Caco-2 (cell line): Measurements from ENCODE around the gene PTGIS. TPM values are rescaled to one million over a fixed set of nuclear protein-coding genes. Genes with fewer than 3 reads are reported as not detected.
A peak's percentile ranks its signal among the peaks of the same experiment; 100 is the strongest.

Experiments
- BruUV-seq: library from RNA; stranded (reverse); fragments of 400-500 nt; replicated peaks from 2 replicates; lab custom pipeline; 2021; lab: Mats Ljungman, UMichigan
- CTCF ChIA-PET: fragments of 300-600 bp; sonication (Branson Sonifier 250); formaldehyde crosslinking; loops from one replicate; lab custom pipeline; 2022; ENCODE audit warnings: antibody characterized with exemption; lab: Charles Lee
- POLR2A ChIA-PET: fragments of 300-600 bp; sonication (Branson Sonifier 250); formaldehyde crosslinking; loops from one replicate; lab custom pipeline; 2022; ENCODE audit warnings: antibody characterized with exemption; lab: Charles Lee
- DNase-seq, 2 experiments: peaks; one replicate each; pipeline versions ENCODE4 v3.0.0 to v3.0.0-alpha.2; 2020 to 2022
- H3K27me3 ChIP-seq: replicated peaks from 2 replicates; pipeline ENCODE4 v1.6.0; 2011; ENCODE audit warnings: low read length; ENCODE audit not compliant: control insufficient read depth, insufficient read depth
- H3K36me3 ChIP-seq: 2 replicates; pipeline ENCODE4 v1.5.1; 2011; ENCODE audit warnings: low read length; ENCODE audit not compliant: control insufficient read depth, insufficient read depth
- H3K4me1 ChIP-seq: fragments of 250-450 bp; sonication (Bioruptor Pico); 2 replicates; pipeline ENCODE4 v1.5.1; 2020; ENCODE audit warnings: mild to moderate bottlenecking
- H3K4me3 ChIP-seq: 2 replicates; pipeline ENCODE4 v1.5.1; 2011; ENCODE audit warnings: low read depth, mild to moderate bottlenecking, control low read depth, low read length
- H3K9me3 ChIP-seq: fragments of 250-450 bp; sonication (Bioruptor Pico); 2 replicates; pipeline ENCODE4 v1.5.1; 2020; ENCODE audit warnings: mild to moderate bottlenecking, moderate library complexity
- H3K27ac Mint-ChIP-seq: one replicate; pipeline ENCODE4 v1.8.0; 2022; ENCODE audit warnings: mixed read lengths; ENCODE audit not compliant: unreplicated experiment
- H3K27me3 Mint-ChIP-seq: one replicate; pipeline ENCODE4 v1.8.0; 2022; ENCODE audit warnings: mixed read lengths; ENCODE audit not compliant: insufficient read depth, unreplicated experiment
- H3K36me3 Mint-ChIP-seq: one replicate; pipeline ENCODE4 v1.8.0; 2022; ENCODE audit warnings: mild to moderate bottlenecking, mixed read lengths; ENCODE audit not compliant: insufficient read depth, unreplicated experiment
- H3K4me1 Mint-ChIP-seq: one replicate; pipeline ENCODE4 v1.8.0; 2022; ENCODE audit warnings: low read depth, mixed read lengths; ENCODE audit not compliant: unreplicated experiment
- H3K4me3 Mint-ChIP-seq: one replicate; pipeline ENCODE4 v1.8.0; 2022; ENCODE audit warnings: mild to moderate bottlenecking, moderate library complexity, mixed read lengths; ENCODE audit not compliant: unreplicated experiment
- H3K9me3 Mint-ChIP-seq: one replicate; pipeline ENCODE4 v1.8.0; 2022; ENCODE audit warnings: mixed read lengths; ENCODE audit not compliant: unreplicated experiment
- intact Hi-C: fragments of 100-400 bp; cut with micrococcal nuclease; formaldehyde crosslinking; loops from one replicate; pipeline ENCODE4 v1.10.0; 2022; ENCODE audit not compliant: unreplicated experiment
- total RNA-seq: library from RNA; stranded (reverse); gene quantifications from 2 replicates; pipeline ENCODE4 v1.2.3, GENCODE V29; 2022
- TF ChIP-seq, protein P1 (sequence below), 2 experiments: fragments of 200-600 bp in 1 of 2; IDR thresholded peaks; 1 replicate in 1 of 2; 2 replicates in 1 of 2; pipeline versions ENCODE4 v1.5.1 to v1.8.0; 2011 to 2022; ENCODE audit warnings: antibody characterized with exemption in 1 of 2, control low read depth in 1 of 2, inconsistent platforms in 1 of 2, low read depth in 1 of 2, low read length in 1 of 2, mild to moderate bottlenecking in 1 of 2, moderate library complexity in 1 of 2; ENCODE audit not compliant: insufficient read depth in 1 of 2, severe bottlenecking in 1 of 2, unreplicated experiment in 1 of 2

Gene PTGIS
- total RNA-seq, 1 experiment from 2014 or later: 2.7 TPM

DNA sequence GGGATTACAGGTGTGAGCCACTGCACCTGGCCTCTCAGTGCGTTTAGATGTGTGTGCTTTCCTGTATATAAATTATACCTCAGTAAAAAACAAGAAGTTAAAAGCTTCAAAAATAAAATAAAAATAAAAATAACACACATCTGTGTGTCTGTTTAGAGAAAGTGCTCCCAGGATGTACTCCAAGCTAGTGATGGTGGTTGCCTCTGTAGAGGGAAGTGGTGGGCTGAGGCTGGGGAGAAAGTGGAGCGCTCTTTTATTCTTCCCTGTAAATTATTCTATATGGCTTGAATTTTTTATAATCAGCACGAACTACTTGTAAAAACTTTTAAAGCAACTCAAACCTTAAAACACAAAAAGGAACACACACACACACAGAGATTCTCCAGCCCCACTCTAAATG is 29.0 kb downstream of the PTGIS start:
- Mint-ChIP-seq H3K4me3 (no peak overlapping the region), H3K27ac (no peak overlapping the region), H3K36me3 (no peaks in the 10 kb centered on the region), H3K9me3 (no peaks in the 10 kb centered on the region), H3K4me1 (peaks cover 11% of the 10 kb centered on the region), H3K27me3 (peaks cover 4% of the 10 kb centered on the region)
- ChIA-PET POLR2A (no interaction called here), CTCF (interaction anchor here (1.2 to 11.3 kb wide), 2 partner anchors 30 to 67 kb away, joined by 3 to 572 read pairs; no protein-coding TSS in a partner anchor)
- no peak for DNase-seq
- Histone ChIP-seq H3K4me1 (peaks cover 2% of the 10 kb centered on the region; the same call in 1 of the 2 replicates), H3K9me3 (peaks cover 4% of the 10 kb centered on the region; the same call in 1 of the 2 replicates), H3K4me3 (no peak overlapping the region), H3K27me3 (no peaks in the 10 kb centered on the region), H3K36me3 (no peaks in the 10 kb centered on the region)
- TF ChIP-seq, protein P1, sequence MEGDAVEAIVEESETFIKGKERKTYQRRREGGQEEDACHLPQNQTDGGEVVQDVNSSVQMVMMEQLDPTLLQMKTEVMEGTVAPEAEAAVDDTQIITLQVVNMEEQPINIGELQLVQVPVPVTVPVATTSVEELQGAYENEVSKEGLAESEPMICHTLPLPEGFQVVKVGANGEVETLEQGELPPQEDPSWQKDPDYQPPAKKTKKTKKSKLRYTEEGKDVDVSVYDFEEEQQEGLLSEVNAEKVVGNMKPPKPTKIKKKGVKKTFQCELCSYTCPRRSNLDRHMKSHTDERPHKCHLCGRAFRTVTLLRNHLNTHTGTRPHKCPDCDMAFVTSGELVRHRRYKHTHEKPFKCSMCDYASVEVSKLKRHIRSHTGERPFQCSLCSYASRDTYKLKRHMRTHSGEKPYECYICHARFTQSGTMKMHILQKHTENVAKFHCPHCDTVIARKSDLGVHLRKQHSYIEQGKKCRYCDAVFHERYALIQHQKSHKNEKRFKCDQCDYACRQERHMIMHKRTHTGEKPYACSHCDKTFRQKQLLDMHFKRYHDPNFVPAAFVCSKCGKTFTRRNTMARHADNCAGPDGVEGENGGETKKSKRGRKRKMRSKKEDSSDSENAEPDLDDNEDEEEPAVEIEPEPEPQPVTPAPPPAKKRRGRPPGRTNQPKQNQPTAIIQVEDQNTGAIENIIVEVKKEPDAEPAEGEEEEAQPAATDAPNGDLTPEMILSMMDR (IDR thresholded peaks at IDR 0.05; ENCODE audit: insufficient read depth in 1 of 2, low read depth in 1 of 2, low read length in 1 of 2, severe bottlenecking in 1 of 2, unreplicated experiment in 1 of 2): no peak
- intact Hi-C loops: no loop called here
- BruUV-seq: no TSS peak

DNA sequence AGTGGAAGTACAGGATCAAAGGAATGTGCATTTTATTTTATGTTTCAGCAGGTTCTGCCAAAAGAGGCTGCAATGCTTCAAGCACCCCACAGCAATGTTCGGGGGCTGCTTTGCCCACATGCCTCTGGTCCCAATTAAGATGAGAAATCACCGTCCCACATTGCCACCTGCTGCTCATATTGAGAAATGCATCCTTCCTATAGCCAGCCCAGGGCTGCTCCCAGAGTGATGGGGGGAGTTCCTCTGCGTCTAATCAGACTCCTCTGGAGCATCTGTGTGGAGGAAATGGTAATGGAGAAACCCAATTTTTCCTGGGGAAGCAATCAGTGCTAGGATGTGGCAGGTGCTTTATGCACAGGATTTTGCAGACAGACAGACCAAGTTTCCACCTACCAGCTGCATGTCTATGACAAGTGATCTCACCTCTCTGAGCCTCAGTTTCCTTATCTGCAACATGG is 33.7 kb downstream of the PTGIS start:
- peaks cover 4% of the 10 kb centered on the region for H3K27me3 Mint-ChIP-seq
- TF ChIP-seq, protein P1 (IDR thresholded peaks at IDR 0.05; ENCODE audit: insufficient read depth in 1 of 2, low read depth in 1 of 2, low read length in 1 of 2, severe bottlenecking in 1 of 2, unreplicated experiment in 1 of 2): peak; percentile 93 to 99
- Histone ChIP-seq H3K4me3 (no peak overlapping the region), H3K9me3 (peaks cover 4% of the 10 kb centered on the region; the same call in 1 of the 2 replicates), H3K36me3 (no peaks in the 10 kb centered on the region), H3K27me3 (no peaks in the 10 kb centered on the region), H3K4me1 (no peaks in the 10 kb centered on the region)
- no peaks in the 10 kb centered on the region for H3K36me3 Mint-ChIP-seq
- H3K27ac Mint-ChIP-seq: no peak overlapping the region
- BruUV-seq: no TSS peak
- no peaks in the 10 kb centered on the region for H3K9me3 Mint-ChIP-seq
- ChIA-PET POLR2A (no interaction called here), CTCF (interaction anchor here (0.6 to 1.4 kb wide), 4 partner anchors 23 to 74 kb away, joined by 3 read pairs; no protein-coding TSS in a partner anchor)
- H3K4me1 Mint-ChIP-seq: no peaks in the 10 kb centered on the region
- no peak overlapping the region for H3K4me3 Mint-ChIP-seq
- peak; percentile 81 to 88 for DNase-seq
- intact Hi-C loops: loop anchor here (1.0 kb wide), 2 partner anchors 26 to 200 kb away; no protein-coding TSS in a partner anchor

DNA sequence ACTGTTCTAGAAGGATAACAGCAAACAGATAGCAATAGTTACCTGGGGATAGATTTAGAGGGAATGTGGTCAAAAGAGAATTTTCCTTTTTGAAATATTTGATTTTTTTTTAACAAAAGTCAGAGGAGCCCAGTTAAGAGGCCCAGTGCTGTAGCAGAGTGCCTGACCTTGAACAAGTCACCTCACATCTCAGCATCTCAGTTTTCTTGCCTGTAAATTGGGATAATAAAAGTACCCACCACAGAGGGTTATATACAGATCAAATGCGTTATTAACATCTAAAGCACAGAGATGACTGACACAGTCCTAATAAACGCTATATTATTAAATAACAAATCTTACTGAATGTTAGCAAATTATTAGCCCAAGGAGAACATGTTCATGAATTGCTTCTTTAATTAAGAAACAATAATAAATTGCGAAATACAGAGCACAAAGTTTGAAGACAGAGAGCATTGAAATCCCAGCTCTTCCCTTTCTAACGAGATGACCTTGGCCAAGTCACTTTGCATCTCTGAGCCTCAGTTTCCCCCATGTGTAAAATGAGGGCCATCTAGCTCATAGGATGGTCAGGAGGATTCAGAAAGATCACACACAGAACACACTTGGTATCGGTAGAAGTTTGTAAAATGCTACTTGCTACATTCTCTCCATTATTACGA is 35.5 kb downstream of the PTGIS start:
- POLR2A ChIA-PET: no interaction called here
- no peak overlapping the region for H3K27ac Mint-ChIP-seq
- H3K4me1 ChIP-seq: no peaks in the 10 kb centered on the region
- no TSS peak for BruUV-seq
- H3K36me3 Mint-ChIP-seq: no peaks in the 10 kb centered on the region
- H3K9me3 ChIP-seq: no peaks in the 10 kb centered on the region
- CTCF ChIA-PET: interaction anchor here (1.1 kb wide), 1 partner anchor 9 kb away, joined by 4 read pairs; no protein-coding TSS in a partner anchor
- no peak overlapping the region for H3K4me3 ChIP-seq
- intact Hi-C loops: no loop called here
- no peaks in the 10 kb centered on the region for H3K27me3 ChIP-seq
- no peak for DNase-seq
- no peaks in the 10 kb centered on the region for H3K4me1 Mint-ChIP-seq
- H3K9me3 Mint-ChIP-seq: no peaks in the 10 kb centered on the region
- H3K36me3 ChIP-seq: no peaks in the 10 kb centered on the region
- H3K4me3 Mint-ChIP-seq: no peak overlapping the region
- peaks cover 4% of the 10 kb centered on the region for H3K27me3 Mint-ChIP-seq
- TF ChIP-seq, protein P1 (IDR thresholded peaks at IDR 0.05; ENCODE audit: insufficient read depth in 1 of 2, low read depth in 1 of 2, low read length in 1 of 2, severe bottlenecking in 1 of 2, unreplicated experiment in 1 of 2): no peak
